HG02678 (cell line): Measurements from ENCODE around the gene LIMCH1.
"Not testable (repeated sequence)": the region's sequence is repeated elsewhere in the genome, so short reads cannot be mapped to it uniquely, and the experiment has no call there.

Experiments used
- ATAC-seq: cut with Tn5 transposase; IDR thresholded peaks from one replicate; pipeline ENCODE4 v1.9.1; 2021; ENCODE audit warnings: mild to moderate bottlenecking, moderate library complexity; ENCODE audit not compliant: unreplicated experiment

LIMCH1 gene

DNA sequence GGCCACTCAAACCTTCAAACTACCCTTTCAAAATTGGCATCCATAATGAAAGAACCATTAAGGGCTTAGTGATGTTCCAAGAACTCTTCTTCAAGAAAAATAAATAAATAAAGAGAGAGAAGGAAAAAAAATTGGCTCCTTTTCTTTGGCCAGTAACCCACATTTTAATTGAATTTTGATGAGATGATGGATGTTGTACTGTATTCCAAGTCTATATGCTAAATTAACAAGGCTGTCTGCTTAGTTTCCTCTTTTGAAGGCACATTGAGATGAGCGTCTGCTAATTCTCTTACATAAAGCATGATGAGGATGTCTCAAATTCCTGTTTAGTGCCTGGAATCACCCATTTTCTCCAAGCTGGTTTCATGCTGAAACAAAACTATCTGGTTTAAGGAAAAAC lies 177.2 kb downstream of the LIMCH1 start:
- ATAC-seq: no peak

DNA sequence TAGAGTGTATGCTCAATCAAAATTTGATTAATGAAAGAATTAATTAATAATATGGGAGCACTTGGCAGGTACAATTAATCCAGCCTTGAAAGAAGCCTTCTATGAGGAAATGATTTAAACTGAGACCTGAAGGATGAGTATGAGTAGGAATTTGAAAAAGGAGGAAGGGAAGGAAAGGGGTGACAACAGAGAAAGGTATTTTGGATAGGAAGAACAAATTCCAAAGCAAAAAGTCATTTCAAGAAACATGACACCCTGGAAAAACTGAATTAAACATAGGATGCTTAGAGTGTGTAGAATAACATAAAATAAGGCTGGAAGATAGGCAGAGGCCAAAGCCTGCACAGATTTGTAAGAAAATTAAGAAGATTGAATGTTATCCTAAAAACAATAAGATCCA lies 180.9 kb downstream of the LIMCH1 start:
- ATAC-seq: no peak

DNA sequence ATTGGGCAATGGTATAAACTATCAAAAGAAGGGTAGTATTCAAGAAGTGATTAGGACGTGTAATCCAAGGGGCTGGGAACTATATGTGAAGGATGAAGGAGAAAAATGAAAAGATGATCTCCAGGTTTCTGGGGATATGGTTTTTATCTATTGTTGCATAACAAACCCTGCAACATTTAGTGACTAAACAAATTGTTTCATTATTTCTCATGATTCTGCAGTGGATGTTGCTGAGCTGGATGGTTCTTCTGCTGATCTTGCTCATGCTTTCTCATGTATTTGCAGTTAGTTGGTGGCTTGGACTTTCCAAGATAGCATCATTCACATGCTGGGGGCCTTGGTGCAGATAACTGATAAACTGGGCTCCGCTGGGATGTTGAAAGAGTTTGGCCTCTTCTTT lies 181.5 kb downstream of the LIMCH1 start:
- ATAC-seq: no peak

DNA sequence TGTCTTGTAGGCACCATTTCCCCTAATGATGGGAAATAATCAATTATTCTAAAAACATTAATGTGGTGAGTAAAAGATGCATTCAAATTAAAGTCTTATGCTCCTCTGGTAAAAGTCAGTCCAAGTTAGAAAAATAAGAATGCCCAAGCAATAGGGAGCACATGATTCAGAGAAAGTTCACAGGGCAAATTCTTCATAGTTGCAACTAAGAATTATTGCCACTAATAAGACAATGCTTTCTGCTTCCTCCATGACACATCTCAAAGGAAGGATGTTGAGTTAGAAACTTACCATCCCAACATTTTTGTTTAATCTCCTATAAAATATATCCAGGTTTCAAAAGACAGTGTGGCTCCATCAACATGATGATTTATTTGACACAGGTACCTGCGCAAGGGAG lies 184.2 kb downstream of the LIMCH1 start:
- ATAC-seq: no peak

DNA sequence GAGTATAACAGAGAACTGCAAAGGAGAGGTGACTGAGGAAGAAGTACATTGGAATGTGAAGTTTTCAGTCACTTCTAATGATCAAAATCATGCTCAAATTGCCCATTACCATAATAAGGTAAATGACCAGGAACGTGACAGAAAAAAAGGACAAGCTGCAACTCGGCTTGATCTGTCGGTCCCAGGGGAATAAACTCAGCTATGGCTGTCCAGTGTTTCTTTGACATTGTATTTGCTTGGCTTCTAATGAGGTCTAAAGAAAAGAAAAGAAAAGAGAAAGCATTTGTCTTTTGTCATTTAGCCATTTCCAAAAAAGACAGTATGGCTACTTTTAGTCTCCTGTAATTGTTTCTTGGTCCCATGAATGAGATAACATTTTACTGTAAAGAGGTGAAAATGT lies 185.3 kb downstream of the LIMCH1 start:
- ATAC-seq: no peak

DNA sequence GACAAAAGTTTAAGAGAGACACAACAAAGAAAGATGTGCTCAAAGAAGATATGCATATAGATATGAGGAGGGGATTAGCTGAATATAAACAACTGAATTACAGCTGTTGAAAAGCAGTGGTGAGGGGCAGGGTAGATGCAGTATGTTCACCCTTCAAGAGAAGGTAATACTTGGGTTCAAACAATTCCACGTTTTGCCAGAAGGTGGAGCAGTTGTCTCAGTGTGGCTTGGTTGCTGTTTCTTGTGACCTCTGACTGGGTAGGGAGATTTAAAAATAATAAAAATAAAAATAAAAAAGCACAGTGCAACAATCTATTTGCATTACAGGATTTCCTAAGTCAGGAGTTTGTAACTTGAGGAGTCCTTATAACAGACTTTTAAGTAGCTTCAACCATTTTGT lies 187.3 kb downstream of the LIMCH1 start:
- ATAC-seq: no peak

DNA sequence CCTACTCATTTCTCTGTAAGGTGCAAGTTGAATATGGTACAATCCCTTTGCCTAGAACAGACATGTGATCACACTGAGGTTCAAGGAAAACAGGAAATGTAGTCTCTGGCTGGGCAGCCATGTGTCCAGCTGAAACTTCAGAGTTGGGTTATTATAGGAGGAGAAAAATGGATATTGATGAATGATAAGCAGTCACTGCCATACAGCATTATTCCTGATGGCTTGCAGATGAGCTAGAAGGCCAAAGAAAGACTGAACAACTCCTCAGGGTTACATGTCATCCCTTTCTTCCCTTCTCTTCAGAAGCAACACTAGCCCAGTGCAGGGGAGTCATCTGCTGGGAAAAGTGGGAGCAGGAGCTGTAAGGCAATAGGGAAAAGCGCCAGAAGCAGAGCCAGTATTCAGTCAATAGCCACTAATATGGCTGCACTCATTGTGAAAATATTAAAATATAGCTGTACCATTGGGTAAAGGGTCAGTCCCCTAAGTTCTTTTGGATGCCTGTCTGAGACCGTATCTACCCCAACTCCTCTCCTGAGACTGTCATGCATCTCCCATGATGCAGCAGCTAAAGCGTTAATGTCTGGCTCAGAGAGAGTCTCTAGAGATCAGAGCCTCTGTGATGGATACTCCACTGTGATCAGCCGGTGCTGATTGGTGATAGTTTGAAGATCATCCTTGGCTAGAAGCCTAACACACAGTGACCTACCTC lies 190.1 kb downstream of the LIMCH1 start:
- ATAC-seq: no peak

DNA sequence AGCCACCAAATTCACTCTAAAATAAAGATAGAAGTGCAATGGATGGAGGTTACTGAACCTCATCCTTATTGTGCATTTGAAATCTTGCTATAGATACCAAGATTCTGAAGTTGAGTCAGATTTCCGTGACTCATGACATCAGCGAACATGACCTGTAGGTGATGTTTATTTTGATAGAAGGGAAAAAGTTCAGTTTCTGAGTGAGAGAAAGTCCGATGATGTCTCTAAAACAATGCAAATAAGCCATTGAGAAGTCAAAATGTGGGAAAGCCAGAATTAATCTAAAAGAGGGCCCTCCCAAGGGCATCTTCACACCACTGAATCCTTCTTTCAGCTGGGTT lies 190.6 kb downstream of the LIMCH1 start:
- ATAC-seq: no peak

DNA sequence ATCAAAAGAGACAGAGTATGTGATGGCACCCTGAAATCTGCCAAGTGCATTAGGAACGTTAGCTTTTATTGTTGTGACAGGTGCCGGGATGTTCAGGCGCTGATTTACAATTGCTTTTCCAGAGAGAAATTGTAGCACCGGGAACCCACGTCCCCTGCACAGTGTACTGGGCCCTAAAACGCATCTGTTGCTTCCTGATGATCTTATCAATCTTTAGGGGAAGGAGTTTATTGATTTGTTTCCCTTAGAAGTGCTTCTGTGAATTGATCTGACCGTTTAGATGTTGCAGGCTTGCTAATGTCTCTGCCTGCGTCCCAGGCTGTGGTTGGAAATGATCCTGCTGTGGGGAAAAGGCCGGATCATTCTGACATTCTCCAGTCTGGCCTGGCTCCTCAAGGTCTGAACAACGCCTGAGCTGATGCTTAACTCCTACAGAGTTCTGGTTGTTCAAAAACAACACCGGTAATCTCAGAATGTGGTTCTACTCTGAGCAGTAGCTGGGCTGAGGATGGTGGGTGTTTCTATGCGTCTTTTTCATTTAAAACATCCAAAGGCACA lies 193.7 kb downstream of the LIMCH1 start:
- no peak for ATAC-seq

DNA sequence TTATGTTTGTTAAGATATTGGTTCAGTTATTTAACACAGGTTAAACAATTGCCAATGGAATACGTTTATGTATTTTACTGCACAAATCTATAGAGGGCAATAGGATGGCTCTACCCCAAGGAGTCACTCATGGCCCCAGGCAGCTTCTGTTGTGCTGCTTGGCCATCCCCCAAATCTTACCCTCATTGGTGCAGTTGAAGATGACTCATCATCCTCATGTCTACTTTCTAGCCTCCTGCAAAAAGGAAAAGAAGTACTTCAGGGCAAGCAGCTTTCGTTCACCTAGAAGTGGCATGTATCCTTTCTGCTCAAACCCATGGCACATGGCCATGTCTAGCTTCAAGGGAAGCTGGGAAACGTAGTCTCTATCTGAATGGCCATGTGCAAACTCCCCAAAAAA lies 196.4 kb downstream of the LIMCH1 start:
- no peak for ATAC-seq

DNA sequence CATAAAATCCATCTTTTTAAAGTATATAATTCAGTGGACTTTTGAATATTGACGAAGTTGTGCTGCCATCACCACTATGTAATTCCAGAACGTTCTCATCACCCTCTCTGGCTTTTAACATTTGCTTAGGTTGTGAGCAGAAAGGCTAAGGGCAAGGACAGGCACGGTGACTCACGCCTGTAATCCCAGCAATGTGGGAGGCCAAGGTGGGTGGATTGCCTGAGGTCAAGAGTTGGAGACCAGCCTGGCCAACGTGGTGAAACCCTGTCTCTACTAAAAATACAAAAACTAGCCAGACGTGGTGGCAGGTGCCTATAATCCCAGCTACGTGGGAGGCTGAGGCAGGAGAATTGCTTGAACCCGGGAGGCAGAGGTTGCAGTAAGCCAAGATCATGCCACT lies 199.5 kb downstream of the LIMCH1 start:
- not testable (repeated sequence) for ATAC-seq

DNA sequence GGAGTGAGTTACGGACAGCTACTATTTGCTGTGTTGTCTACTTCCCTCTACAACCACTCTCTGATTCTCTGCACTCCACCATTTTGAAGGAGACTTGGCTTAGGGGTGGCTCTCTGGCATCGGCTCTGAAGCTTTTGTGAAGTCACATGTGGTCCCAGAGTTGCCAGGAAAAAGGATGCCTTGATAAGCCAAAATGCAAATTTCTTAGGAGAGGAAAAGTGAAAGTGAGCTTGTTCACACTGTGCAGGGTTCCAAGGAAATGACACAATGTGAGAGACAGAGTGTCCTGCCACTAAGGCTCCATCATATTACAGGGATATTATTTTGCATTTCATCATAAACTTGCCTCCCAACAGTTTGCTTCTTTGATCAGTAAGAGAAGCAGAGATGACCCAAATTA lies 203.4 kb downstream of the LIMCH1 start:
- ATAC-seq: no peak

DNA sequence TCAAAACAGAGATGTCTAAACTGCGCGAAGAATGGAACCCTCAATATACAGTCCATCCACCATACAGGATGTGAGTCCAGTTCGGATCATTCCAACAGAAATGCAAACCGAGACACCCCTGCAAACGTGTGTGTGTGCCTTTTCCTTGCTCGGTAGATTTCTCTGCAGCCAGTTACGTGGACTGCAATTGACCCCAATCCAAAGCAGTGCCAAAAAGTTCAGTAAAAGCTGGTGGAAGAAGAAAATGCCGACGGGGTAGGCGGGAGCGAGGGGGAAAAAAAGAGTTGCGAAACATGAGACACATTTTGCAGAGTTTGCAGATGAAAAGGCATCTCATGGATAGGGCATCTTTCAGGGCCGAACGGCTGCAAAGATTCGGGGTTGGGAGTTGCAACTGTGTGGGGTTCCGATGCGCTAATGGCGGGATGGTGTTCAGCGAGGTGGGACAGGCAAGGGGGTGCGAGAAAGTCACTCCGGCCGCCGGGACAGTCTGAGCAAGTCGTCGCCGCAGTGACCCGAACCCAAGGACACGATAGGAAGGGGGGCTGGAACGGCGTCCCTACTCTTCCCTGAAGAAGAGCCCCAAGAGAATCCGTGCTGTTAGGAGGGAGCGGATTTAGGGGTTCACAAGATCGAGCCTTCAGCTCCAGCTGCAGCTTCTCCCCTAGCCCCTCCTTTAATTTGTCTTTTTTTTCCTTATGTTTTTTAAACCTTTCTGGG lies 206.8 kb downstream of the LIMCH1 start:
- no peak for ATAC-seq

DNA sequence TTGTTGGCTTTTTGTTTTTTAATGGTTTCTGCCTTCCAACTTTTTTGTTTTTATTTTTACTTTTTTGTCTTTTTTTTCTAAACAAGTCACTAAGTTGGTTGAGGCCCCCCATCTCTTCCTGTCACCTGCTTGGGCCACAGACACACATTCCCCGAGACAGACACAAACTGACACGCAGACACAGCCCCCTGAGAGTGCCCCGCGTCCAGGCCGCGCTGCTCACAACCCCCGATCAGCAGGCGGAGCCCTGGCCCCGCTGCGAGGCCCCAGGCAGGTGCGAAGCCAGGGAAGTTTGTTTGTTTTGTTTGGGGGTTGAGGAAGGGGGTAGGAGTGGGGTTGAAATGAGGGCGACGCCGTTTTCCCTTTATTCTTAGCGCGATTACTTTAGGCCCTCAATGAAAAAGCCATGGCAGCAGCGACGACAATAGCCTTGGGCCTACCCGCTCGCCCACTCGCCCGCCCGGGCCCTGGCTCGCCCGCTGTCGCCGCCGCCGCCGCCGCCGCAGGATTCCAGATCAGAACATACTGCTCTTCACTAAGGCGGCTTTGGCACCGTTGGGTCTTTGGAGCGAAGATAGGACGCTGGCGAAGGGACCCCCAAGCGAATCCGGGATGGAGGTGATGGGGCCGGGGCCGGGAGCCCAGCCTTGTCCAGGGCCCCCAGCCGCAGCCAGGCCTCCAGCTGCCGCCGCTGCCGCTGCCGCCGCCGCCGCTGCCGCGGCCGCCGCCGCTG lies 207.5 kb downstream of the LIMCH1 start:
- no peak for ATAC-seq

DNA sequence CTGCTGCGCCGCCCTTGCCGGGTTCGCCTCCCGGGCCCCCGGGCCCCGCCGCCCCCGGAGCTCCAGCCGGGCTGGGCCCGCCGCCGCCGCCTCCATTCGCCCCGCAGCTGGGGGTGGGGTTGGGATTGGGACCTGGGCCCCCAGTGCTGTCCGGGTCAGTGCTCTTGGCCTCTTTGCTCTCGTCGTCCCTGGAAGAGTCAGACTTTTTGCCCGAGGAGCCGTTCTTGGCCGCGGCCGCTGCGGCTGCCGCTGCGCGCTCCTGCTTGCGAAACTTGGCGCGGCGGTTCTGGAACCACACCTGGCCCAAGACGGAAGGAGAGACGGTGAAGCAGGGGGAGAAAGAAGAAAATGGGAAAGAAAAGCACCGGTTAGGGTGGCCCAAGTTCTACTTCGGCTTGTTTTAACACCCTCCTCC lies 208.1 kb downstream of the LIMCH1 start:
- ATAC-seq: no peak

DNA sequence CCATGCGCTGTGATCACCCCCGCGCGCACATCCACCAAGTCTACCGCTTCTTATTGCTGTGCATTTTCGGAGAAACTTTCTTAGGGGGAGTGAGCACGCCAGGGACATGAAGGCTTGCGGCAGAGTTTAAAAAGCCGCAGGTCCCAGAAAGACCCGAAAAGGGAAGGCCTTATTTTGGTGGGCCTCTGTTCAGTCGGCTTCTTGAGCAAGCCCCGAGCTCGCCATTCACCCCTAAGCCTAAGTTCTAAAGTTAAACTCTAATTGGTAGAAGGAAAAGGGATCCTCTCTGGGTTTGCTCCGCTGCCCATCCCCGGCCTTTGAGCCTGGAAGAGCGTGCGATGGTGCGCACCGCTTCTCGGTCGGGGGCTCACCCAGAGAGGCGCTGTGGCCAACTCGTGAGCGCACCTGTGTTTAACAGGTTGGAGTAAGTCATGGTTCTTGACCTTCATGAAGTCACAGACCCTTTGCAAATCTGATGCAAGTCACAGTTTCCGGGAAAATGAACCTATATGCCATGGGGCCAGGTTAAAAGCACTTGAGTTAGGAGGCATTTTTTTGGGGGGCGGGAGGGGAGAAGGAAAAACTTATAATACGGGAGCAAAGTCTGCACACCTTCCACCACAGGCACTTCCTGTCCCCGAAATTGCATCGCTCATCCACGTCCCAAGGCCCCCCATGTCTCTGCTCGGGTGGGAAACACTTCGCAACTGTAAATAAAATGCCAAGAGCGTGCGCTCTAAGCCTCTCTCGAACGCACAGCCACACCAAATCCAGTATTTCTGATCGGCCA lies 208.7 kb downstream of the LIMCH1 start:
- ATAC-seq: no peak

DNA sequence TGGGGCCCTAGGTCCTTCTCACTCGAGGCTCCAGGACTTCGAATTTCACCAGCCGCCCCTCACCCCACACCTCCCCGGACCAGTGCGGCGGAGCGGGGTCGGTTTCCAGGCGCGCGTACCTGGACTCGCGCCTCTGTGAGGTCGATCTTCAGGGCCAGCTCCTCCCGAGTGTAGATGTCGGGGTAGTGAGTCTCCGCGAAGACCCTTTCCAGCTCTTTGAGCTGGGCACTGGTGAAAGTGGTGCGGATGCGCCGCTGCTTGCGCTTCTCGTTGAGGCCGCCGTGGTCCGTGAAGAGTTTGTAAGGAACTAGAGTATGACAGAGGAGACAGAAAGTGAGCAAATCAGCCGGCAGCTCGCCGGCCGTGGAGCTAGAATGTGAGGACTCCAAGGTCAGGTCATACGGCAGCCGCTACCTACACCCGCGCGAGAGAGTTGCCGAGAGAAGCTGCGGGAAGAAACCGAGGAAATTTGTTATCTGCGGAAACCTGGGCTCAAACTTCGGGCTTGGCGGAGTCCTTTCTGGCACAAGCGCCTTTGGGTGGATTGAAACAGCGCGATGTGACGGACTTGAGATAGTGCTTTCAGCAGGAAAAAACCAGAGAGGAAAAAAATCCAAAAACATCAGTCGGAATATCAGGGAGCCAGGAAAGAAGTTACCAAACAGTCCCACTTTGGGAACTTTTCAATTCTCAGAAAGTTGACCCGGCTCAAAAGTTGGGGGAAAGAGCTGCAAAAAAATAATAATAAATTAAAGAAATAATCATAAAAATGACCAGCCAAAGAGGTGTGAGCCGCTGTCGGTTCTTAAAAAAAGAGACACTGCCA lies 209.5 kb downstream of the LIMCH1 start:
- no peak for ATAC-seq

DNA sequence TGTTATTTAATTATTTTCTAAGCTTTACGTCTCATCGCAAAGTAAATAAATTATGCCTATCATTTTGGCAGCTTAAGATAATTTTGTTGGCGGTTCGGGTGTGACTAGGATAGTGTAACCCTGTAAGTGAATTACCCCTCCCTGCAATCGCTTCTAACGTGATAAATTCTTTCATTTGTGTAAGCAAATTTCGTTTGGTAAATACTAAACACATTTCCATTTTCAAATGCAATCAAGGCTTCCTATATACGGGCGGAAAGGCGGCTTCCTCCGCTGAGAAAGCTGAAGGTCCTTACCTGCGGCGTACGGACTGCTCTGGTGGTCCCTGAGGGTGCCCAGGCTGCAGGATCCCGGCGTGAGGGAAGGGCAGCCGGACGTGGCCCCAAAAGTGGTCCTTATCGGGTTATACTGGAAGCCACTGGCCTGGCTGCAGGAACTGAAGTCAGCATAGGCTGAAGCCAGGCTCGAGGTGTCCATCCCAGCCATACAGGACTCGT lies 210.2 kb downstream of the LIMCH1 start:
- no peak for ATAC-seq

DNA sequence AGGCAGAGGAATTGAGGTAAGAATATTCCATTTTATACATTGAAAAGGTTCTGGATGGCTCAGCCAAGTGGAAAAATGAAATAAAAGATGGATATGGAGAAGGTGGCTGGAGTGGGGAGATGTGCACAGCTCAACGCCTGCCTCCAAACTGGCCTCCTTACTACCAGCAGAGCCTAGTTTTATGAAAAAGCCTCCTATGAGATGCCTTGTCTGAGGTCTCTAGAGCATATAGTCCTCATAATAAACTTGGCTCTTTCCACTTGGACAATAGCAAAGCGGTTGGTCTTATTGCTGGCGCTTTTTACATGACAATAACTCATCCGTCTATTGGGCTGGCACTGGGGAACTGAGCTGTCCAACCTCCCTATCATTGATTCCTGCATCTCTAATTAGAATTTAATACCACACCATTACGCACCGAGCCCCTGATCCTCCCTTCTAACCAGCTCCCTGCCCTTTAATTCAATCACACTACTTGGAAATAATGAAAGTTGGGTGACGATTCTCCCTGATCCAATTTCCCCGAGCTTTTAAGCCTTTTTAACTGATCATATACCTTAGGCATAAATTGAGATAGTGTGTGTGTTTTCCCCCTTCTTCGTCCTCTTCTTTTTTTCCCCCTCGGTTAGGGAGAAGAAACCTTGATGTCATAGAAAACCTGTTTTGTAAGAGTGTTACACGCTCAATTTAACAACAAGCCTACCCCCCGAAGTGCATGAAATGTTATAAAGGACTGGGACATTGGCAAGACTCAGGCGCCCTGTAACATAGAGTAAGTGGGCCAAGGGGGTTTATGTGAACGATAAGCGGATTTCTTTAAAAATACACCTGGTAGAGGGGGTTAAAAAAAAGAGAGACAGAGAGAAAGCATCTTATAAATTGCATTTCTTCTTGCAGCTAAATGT lies 210.9 kb downstream of the LIMCH1 start, which contains the start of gene PHOX2B:
Gene PHOX2B, minus strand, starts transcription at position 155 of the 905 bp plus-strand sequence. Its CDS starts 115 bp downstream, at position 40.
- no peak for ATAC-seq
